Rectal smooth muscle tissue (tissue), 1 donor: ENCODE measurements around the gene MAP2K7.

ENCODE experiments used
- H3K27ac ChIP-seq: one replicate; pipeline ENCODE4 v1.7.0; 2013; ENCODE audit warnings: low read depth, low read length, inconsistent platforms
- H3K27me3 ChIP-seq: one replicate; pipeline ENCODE4 v1.7.0; 2013; ENCODE audit warnings: low read length; ENCODE audit not compliant: control insufficient read depth, insufficient read depth
- H3K36me3 ChIP-seq: one replicate; pipeline ENCODE4 v1.7.0; 2013; ENCODE audit warnings: low read length; ENCODE audit not compliant: control insufficient read depth, insufficient read depth
- H3K4me1 ChIP-seq: one replicate; pipeline ENCODE4 v1.7.0; 2013; ENCODE audit warnings: low read length; ENCODE audit not compliant: control insufficient read depth, insufficient read depth
- H3K4me3 ChIP-seq: one replicate; pipeline ENCODE4 v1.7.0; 2013; ENCODE audit warnings: low read length
- H3K9ac ChIP-seq: one replicate; pipeline ENCODE4 v1.7.0; 2013; ENCODE audit warnings: low read length

Gene MAP2K7

GRCh38 chr19:7908742-7909461 lies 5.2 kb downstream of the MAP2K7 start:
- H3K27ac ChIP-seq: no peak overlapping the region
- H3K4me1 ChIP-seq: peaks cover 10% of the 10 kb centered on the region
- peaks cover 15% of the 10 kb centered on the region for H3K36me3 ChIP-seq
- H3K27me3 ChIP-seq: peaks cover 2% of the 10 kb centered on the region
- H3K4me3 ChIP-seq: no peak overlapping the region
- H3K9ac ChIP-seq: no peak overlapping the region

DNA sequence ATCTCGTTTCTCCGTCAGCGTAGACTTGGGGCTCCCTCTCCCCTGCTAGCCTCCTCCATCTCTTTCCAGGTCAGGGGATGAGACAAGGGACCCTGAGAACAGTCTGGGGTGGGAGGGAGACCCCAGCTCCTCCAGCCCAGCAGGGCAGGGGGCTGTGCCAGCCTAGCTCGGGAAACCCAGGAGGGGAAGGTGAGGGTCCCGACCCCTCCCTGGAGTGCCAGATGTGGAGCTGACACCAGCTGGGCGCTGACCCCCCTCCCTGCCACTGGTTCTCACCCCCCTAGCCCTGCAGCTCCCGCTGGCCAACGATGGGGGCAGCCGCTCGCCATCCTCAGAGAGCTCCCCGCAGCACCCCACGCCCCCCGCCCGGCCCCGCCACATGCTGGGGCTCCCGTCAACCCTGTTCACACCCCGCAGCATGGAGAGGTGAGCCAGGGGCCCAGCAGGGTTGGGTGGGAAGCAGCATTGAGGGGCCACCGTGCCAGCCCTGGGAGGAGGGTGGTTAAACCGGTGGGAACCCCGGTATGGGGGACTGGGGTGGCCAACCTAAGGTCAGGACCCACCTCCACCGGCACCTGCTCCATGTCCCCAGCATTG lies 5.9 kb downstream of the MAP2K7 start:
- H3K27ac ChIP-seq: no peak overlapping the region
- H3K9ac ChIP-seq: no peak overlapping the region
- peaks cover 2% of the 10 kb centered on the region for H3K27me3 ChIP-seq
- peaks cover 15% of the 10 kb centered on the region for H3K36me3 ChIP-seq
- H3K4me1 ChIP-seq: peaks cover 9% of the 10 kb centered on the region
- no peak overlapping the region for H3K4me3 ChIP-seq

GRCh38 chr19:7910321-7911161 lies 6.9 kb downstream of the MAP2K7 start:
- Histone ChIP-seq H3K27me3 (peaks cover 6% of the 10 kb centered on the region), H3K27ac (no peak overlapping the region), H3K4me3 (no peak overlapping the region), H3K9ac (no peak overlapping the region), H3K36me3 (peaks cover 15% of the 10 kb centered on the region), H3K4me1 (no peaks in the 10 kb centered on the region)

DNA sequence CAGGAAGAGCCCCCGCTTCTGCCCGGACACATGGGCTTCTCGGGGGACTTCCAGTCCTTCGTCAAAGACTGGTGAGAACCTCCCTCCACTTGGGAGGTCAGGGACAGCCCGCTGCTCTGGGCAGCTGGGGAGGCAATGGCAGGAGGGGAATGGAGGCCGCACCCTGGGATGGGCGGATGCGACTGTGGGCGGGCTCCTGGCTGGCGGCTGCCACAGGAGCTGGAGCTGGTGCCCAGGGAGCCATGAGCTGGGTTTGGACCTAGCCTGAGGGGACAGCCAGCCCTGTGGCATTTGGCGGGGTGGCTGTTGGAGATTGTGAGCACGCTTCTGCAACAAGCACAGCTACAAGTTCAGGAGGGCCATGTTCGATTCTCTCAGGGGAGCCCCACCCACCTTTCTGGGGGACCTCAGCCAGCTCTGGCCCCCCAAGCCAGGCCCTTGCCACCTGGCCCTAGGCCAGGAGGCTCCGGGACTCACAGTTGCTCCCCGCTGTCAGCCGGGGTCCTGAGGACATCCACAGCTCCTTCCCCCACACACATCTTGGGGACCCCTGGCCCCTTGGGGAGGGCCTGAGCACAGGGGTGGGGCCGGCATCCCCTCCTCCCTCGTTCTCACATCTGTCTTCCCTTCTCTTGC lies 7.9 kb downstream of the MAP2K7 start:
- no peak overlapping the region for H3K27ac ChIP-seq

GRCh38 chr19:7912144-7912696 lies 8.5 kb downstream of the MAP2K7 start:
- H3K4me3 ChIP-seq: no peak overlapping the region
- H3K9ac ChIP-seq: no peak overlapping the region
- H3K36me3 ChIP-seq: peaks cover 15% of the 10 kb centered on the region
- H3K27ac ChIP-seq: no peak overlapping the region
- H3K4me1 ChIP-seq: no peaks in the 10 kb centered on the region
- peaks cover 16% of the 10 kb centered on the region for H3K27me3 ChIP-seq

More for the DNA sequence above, 7.9 kb downstream of the MAP2K7 start:
- Histone ChIP-seq H3K4me1 (no peaks in the 10 kb centered on the region), H3K27me3 (peaks cover 11% of the 10 kb centered on the region), H3K36me3 (peaks cover 15% of the 10 kb centered on the region), H3K4me3 (no peak overlapping the region), H3K9ac (no peak overlapping the region)

DNA sequence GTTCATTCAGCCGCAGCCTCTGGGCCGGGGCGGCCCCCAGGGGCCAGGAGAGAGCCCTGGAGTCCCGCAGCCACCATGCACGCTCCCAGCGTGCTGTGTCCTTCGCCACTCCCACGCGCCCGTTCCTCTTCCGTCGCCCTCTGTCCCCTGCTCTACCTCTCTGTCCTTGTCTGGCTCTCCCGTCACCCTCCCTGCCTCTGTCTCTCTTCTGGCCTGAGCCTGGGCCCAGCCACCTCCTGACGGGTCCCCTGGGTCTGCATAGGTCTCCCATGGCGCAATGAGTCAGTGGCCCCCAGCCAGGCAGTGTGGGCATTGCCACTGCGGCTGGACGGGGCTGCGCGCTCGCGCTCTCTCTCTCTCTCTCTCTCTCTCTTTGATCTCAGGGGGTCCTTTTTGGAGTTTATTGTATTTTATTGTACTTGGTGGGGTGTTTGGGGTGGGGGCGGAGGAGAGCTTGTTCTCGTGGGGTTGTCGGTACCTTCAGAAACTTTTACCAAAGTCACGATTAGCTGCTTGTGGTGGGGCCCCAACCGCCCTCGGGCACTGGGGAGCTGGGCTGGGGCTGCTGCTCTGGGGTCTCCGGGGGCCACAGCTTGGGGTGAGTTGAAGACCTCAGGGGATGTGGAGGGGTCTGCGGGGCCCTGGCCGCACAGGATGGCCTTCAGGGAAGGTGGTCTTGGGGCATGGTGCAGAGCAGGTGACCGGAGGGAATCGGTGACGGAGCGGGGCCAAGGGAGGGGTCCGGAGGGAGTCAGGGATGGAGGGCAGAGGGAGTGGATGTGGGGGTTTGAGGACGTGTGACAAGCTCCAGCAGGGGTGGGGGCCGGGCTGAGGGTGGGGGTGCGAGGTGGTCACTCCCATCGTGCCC lies 9.3 kb downstream of the MAP2K7 start:
- H3K27me3 ChIP-seq: peaks cover 23% of the 10 kb centered on the region
- no peak overlapping the region for H3K27ac ChIP-seq
- no peaks in the 10 kb centered on the region for H3K4me1 ChIP-seq
- H3K4me3 ChIP-seq: no peak overlapping the region
- peaks cover 15% of the 10 kb centered on the region for H3K36me3 ChIP-seq
- no peak overlapping the region for H3K9ac ChIP-seq

GRCh38 chr19:7913652-7914051 lies 10.0 kb downstream of the MAP2K7 start:
- Histone ChIP-seq H3K27ac (no peak overlapping the region), H3K4me1 (no peaks in the 10 kb centered on the region), H3K9ac (no peak overlapping the region), H3K4me3 (no peak overlapping the region), H3K27me3 (peaks cover 26% of the 10 kb centered on the region), H3K36me3 (peaks cover 15% of the 10 kb centered on the region)

DNA sequence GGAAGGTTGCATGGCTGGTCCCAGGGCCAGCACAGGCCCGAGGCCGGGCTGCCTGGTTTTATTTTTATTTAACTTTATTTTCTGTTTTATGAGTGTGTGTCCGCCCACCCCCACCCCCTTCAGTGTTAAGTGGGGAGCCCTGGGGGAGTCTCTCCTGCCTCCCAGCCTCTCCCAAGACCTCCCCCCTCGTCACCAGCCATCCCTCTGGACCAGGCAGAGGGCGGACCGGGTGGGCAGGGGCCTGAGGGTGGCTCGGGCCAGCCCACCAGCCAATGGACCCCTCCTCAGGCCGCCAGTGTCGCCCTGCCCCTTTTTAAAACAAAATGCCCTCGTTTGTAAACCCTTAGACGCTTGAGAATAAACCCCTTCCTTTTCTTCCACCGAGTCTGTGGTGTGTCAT lies 10.4 kb downstream of the MAP2K7 start:
- peaks cover 30% of the 10 kb centered on the region for H3K27me3 ChIP-seq
- H3K36me3 ChIP-seq: peaks cover 15% of the 10 kb centered on the region
- no peak overlapping the region for H3K27ac ChIP-seq
- H3K4me1 ChIP-seq: no peaks in the 10 kb centered on the region
- no peak overlapping the region for H3K9ac ChIP-seq
- H3K4me3 ChIP-seq: no peak overlapping the region

GRCh38 chr19:7914598-7915045 lies 10.9 kb downstream of the MAP2K7 start, which contains the start of gene TGFBR3L:
Gene TGFBR3L, plus strand, starts transcription at chr19:7914830.
- peaks cover 30% of the 10 kb centered on the region for H3K27me3 ChIP-seq
- H3K9ac ChIP-seq: no peak within 1 kb of the TSS
- no peak within 1 kb of the TSS for H3K27ac ChIP-seq
- H3K36me3 ChIP-seq: peaks cover 15% of the 10 kb centered on the region
- no peak within 1 kb of the TSS for H3K4me3 ChIP-seq
- H3K4me1 ChIP-seq: no peaks in the 10 kb centered on the region

- Histone ChIP-seq H3K4me3 (no peak overlapping the region), H3K36me3 (peaks cover 12% of the 10 kb centered on the region), H3K4me1 (no peaks in the 10 kb centered on the region), H3K27ac (no peak overlapping the region), H3K27me3 (peaks cover 30% of the 10 kb centered on the region), H3K9ac (no peak overlapping the region)
Observed at GRCh38 chr19:7915250-7916102, 11.8 kb downstream of the MAP2K7 start.
